Right atrium auricular region (tissue), 2 donors: ENCODE measurements around the gene ZNF879. TPM values are rescaled to one million over a fixed set of nuclear protein-coding genes. Genes with fewer than 3 reads are reported as not detected.

Experiments used
- DNase-seq: peaks from one replicate; pipeline ENCODE4 v3.0.0-alpha.2; 2019; ENCODE audit warnings: low spot score
- H3K27ac ChIP-seq, 2 donors: fragments of 200-600 bp; sonication (generic); 1 replicate in 1 of 2; 2 replicates in 1 of 2; pipeline ENCODE4 v1.5.1; 2016 to 2019
- H3K27me3 ChIP-seq, 2 donors: fragments of 200-600 bp; sonication (generic); one replicate each; pipeline versions ENCODE4 v1.5.1 to v1.6.0; 2017 to 2019
- H3K36me3 ChIP-seq: fragments of 200-600 bp; sonication (generic); one replicate; pipeline ENCODE4 v1.5.1; 2016
- H3K4me1 ChIP-seq, 2 donors: fragments of 200-600 bp; sonication (generic); one replicate each; pipeline versions ENCODE4 v1.5.1 to v1.6.0; 2017 to 2019
- H3K4me3 ChIP-seq, 2 donors: fragments of 200-600 bp; sonication (generic); 1 replicate in 1 of 2; 2 replicates in 1 of 2; pipeline ENCODE4 v1.5.1; 2017 to 2019; ENCODE audit warnings: mild to moderate bottlenecking in 1 of 2, moderate library complexity in 1 of 2
- H3K9me3 ChIP-seq, 2 donors: fragments of 200-600 bp; sonication (generic); one replicate each; pipeline ENCODE4 v1.5.1; 2019
- total RNA-seq, 2 donors: library from RNA; depleted of rRNA; stranded (reverse); fragments of >200 nt; gene quantifications; one replicate each; pipeline ENCODE4 v1.1.0, GENCODE V29; 2016
- TF ChIP-seq, protein P1 (sequence below), 2 donors: fragments of 200-600 bp; sonication (generic); IDR thresholded peaks; one replicate each; pipeline ENCODE4 v1.5.1; 2019; ENCODE audit warnings: antibody characterized with exemption in 2 of 2

ZNF879 gene
- total RNA-seq, 2 donors from 2014 or later = 2.6 to 6.9 TPM

- no peak for DNase-seq
- Histone ChIP-seq H3K9me3 (peaks cover 65 to 100% of the 10 kb centered on the region in 2 donors), H3K4me3 (no peak overlapping the region), H3K27me3 (no peaks in the 10 kb centered on the region), H3K4me1 (no peaks in the 10 kb centered on the region), H3K36me3 (peaks cover 48% of the 10 kb centered on the region), H3K27ac (no peak overlapping the region)
- TF ChIP-seq, protein P1, sequence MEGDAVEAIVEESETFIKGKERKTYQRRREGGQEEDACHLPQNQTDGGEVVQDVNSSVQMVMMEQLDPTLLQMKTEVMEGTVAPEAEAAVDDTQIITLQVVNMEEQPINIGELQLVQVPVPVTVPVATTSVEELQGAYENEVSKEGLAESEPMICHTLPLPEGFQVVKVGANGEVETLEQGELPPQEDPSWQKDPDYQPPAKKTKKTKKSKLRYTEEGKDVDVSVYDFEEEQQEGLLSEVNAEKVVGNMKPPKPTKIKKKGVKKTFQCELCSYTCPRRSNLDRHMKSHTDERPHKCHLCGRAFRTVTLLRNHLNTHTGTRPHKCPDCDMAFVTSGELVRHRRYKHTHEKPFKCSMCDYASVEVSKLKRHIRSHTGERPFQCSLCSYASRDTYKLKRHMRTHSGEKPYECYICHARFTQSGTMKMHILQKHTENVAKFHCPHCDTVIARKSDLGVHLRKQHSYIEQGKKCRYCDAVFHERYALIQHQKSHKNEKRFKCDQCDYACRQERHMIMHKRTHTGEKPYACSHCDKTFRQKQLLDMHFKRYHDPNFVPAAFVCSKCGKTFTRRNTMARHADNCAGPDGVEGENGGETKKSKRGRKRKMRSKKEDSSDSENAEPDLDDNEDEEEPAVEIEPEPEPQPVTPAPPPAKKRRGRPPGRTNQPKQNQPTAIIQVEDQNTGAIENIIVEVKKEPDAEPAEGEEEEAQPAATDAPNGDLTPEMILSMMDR (IDR thresholded peaks at IDR 0.05) = no peak
Measured at GRCh38 chr5:179080724-179081123, 57.1 kb downstream of the ZNF879 start.

Other genes starting within 250 kb of the ZNF879 start
- gene ZNF354B, start 163.9 kb upstream of the ZNF879 start, total RNA-seq = 1 to 10 TPM; 4.6 to 8.2 TPM
- 1 to 10 TPM in 1 of 2 donors, under 1 TPM in 1; 0.43 to 2.0 TPM for gene ZFP2, start 127.9 kb upstream of the ZNF879 start, total RNA-seq
- 1 to 10 TPM; 2.5 to 2.6 TPM for gene ZNF454, start 82.6 kb upstream of the ZNF879 start, total RNA-seq
- gene GRM6, start 28.5 kb upstream of the ZNF879 start, total RNA-seq = not detected
- gene ZNF354C, start 36.6 kb downstream of the ZNF879 start, total RNA-seq = 1 to 10 TPM; 2.4 to 2.7 TPM